ENCODE results near the gene DEFB115. TPM values are rescaled to one million over a fixed set of nuclear protein-coding genes. Genes with fewer than 3 reads are reported as not detected.
A peak's percentile ranks its signal among the peaks of the same experiment; 100 is the strongest.

The DEFB115 gene
- polyA plus RNA-seq (2013, experiment 1 of 2): not detected
- not detected for polyA plus RNA-seq (2013, experiment 2 of 2)

DNA sequence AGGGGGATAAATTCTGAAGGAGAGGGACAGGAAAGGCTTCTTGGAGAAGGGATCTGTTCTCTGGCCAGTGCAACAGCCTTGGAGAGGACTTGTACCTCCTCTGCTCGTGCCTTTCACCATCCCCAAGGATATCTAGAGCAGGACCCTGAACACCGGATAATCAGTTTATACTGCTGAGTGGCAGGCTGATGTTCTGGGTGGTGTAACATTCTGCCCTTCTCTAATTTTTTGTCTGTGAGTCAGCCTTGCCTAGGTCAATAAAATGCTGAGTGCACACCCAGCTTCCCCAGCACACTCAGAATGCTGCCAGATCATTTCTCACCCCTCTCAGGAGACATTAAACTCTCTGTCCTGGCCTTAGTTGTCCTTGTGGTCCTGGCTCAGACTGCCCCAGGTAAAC lies at the start of gene DEFB115:
Gene DEFB115, plus strand, starts transcription at position 301 of the 400 bp plus-strand sequence. Its CDS starts 0 bp downstream, at position 301.
- Histone ChIP-seq H3K27ac (ENCODE audit: low read depth, low read length) (no peak within 1 kb of the TSS), H3K79me1 (ENCODE audit: low read length) (no peaks in the 10 kb centered on the region), H2AK5ac (ENCODE audit: low read length) (no peak within 1 kb of the TSS), H3K23ac (ENCODE audit: low read length) (no peak within 1 kb of the TSS), H3K4me1 (ENCODE audit: control insufficient read depth, low read depth, low read length) (no peaks in the 10 kb centered on the region), H3K4me3 (ENCODE audit: low read length) (no peak within 1 kb of the TSS), H3K4ac (ENCODE audit: low read depth, low read length) (no peak within 1 kb of the TSS), H4K5ac (ENCODE audit: low read length) (no peak within 1 kb of the TSS), H3K36me3 (ENCODE audit: control insufficient read depth, insufficient read depth, low read length) (no peaks in the 10 kb centered on the region), H2BK120ac (ENCODE audit: low read depth, low read length) (no peak within 1 kb of the TSS), H3K79me2 (ENCODE audit: control insufficient read depth, insufficient read depth, low read length) (no peaks in the 10 kb centered on the region), H3K4me2 (ENCODE audit: low read length) (no peak within 1 kb of the TSS), H3K56ac (ENCODE audit: low read length) (no peak within 1 kb of the TSS), H3K27me3 (ENCODE audit: insufficient read depth, low read length, poor library complexity) (no peaks in the 10 kb centered on the region), H3K9ac (ENCODE audit: low read length) (no peak within 1 kb of the TSS), H2BK15ac (replicated peaks; ENCODE audit: low read depth) (no peak within 1 kb of the TSS), H4K8ac (ENCODE audit: low read depth, low read length) (no peak within 1 kb of the TSS), H3K18ac (ENCODE audit: low read length) (no peak within 1 kb of the TSS), H2BK5ac (ENCODE audit: low read length) (no peak within 1 kb of the TSS)
- DNase-seq: no peak
- no CpG with 5 or more reads among the region's 2 CpGs for WGBS (ENCODE audit: extremely low coverage, insufficient coverage, low lambda C conversion rate)

DNA sequence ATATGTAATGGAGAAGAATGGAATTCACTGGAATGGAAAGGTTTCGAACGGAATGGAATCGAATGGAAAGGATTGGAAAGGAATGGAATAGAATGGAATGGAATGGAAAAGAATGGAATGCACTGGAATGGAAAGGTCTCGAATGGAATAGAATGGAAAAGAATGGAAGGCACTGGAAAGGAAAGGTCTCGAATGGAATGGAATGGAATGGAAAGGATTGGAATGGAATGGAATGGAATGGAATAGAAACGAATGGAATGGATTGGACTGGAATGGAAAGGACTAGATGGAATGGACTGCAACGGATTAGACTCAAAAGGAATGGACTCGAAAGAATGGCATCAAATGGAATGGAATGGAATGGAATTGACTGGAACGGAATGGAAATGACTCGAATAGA lies 20.5 kb upstream of the DEFB115 start:
- WGBS (ENCODE audit: extremely low coverage, insufficient coverage, low lambda C conversion rate): 100% methylated on average over 6 of the region's 10 CpGs
- H2BK5ac ChIP-seq (ENCODE audit: low read length): no peak overlapping the region
- H3K4ac ChIP-seq (ENCODE audit: low read depth, low read length): no peak overlapping the region
- no peaks in the 10 kb centered on the region for H3K27me3 ChIP-seq (ENCODE audit: insufficient read depth, low read length, poor library complexity)
- no peak overlapping the region for H4K5ac ChIP-seq (ENCODE audit: low read length)
- H3K18ac ChIP-seq (ENCODE audit: low read length): no peak overlapping the region
- no peak overlapping the region for H2BK15ac ChIP-seq (replicated peaks; ENCODE audit: low read depth)
- H3K79me2 ChIP-seq (ENCODE audit: control insufficient read depth, insufficient read depth, low read length): no peaks in the 10 kb centered on the region
- DNase-seq: no peak
- H3K4me1 ChIP-seq (ENCODE audit: control insufficient read depth, low read depth, low read length): no peaks in the 10 kb centered on the region
- H2AK5ac ChIP-seq (ENCODE audit: low read length): no peak overlapping the region
- no peak overlapping the region for H2BK120ac ChIP-seq (ENCODE audit: low read depth, low read length)
- H3K9ac ChIP-seq (ENCODE audit: low read length): no peak overlapping the region
- H3K4me2 ChIP-seq (ENCODE audit: low read length): no peak overlapping the region
- H3K36me3 ChIP-seq (ENCODE audit: control insufficient read depth, insufficient read depth, low read length): no peaks in the 10 kb centered on the region
- no peak overlapping the region for H3K56ac ChIP-seq (ENCODE audit: low read length)
- H3K4me3 ChIP-seq (ENCODE audit: low read length): no peak overlapping the region
- H3K27ac ChIP-seq (ENCODE audit: low read depth, low read length): no peak overlapping the region
- no peak overlapping the region for H3K23ac ChIP-seq (ENCODE audit: low read length)
- no peaks in the 10 kb centered on the region for H3K79me1 ChIP-seq (ENCODE audit: low read length)
- no peak overlapping the region for H4K8ac ChIP-seq (ENCODE audit: low read depth, low read length)

GRCh38 chr20:31237763-31238162 lies 19.7 kb upstream of the DEFB115 start:
- no peak overlapping the region for H4K5ac ChIP-seq (ENCODE audit: low read length)
- no peak overlapping the region for H2AK5ac ChIP-seq (ENCODE audit: low read length)
- H3K27me3 ChIP-seq (ENCODE audit: insufficient read depth, low read length, poor library complexity): no peaks in the 10 kb centered on the region
- H3K18ac ChIP-seq (ENCODE audit: low read length): no peak overlapping the region
- H3K4me1 ChIP-seq (ENCODE audit: control insufficient read depth, low read depth, low read length): no peaks in the 10 kb centered on the region
- H3K23ac ChIP-seq (ENCODE audit: low read length): no peak overlapping the region
- no peak overlapping the region for H3K9ac ChIP-seq (ENCODE audit: low read length)
- no peak overlapping the region for H4K8ac ChIP-seq (ENCODE audit: low read depth, low read length)
- no peak overlapping the region for H2BK15ac ChIP-seq (replicated peaks; ENCODE audit: low read depth)
- H3K79me2 ChIP-seq (ENCODE audit: control insufficient read depth, insufficient read depth, low read length): no peaks in the 10 kb centered on the region
- H3K4ac ChIP-seq (ENCODE audit: low read depth, low read length): no peak overlapping the region
- no peak overlapping the region for H2BK5ac ChIP-seq (ENCODE audit: low read length)
- H3K27ac ChIP-seq (ENCODE audit: low read depth, low read length): no peak overlapping the region
- no peak overlapping the region for H3K4me2 ChIP-seq (ENCODE audit: low read length)
- WGBS (ENCODE audit: extremely low coverage, insufficient coverage, low lambda C conversion rate): 73% methylated on average over 3 of the region's 6 CpGs
- no peaks in the 10 kb centered on the region for H3K79me1 ChIP-seq (ENCODE audit: low read length)
- no peak for DNase-seq
- H3K56ac ChIP-seq (ENCODE audit: low read length): no peak overlapping the region
- H3K4me3 ChIP-seq (ENCODE audit: low read length): no peak overlapping the region
- no peaks in the 10 kb centered on the region for H3K36me3 ChIP-seq (ENCODE audit: control insufficient read depth, insufficient read depth, low read length)
- H2BK120ac ChIP-seq (ENCODE audit: low read depth, low read length): no peak overlapping the region

GRCh38 chr20:31239139-31239538 lies 18.3 kb upstream of the DEFB115 start:
- H2BK5ac ChIP-seq (ENCODE audit: low read length): no peak overlapping the region
- H3K56ac ChIP-seq (ENCODE audit: low read length): no peak overlapping the region
- no peaks in the 10 kb centered on the region for H3K27me3 ChIP-seq (ENCODE audit: insufficient read depth, low read length, poor library complexity)
- H4K5ac ChIP-seq (ENCODE audit: low read length): no peak overlapping the region
- H3K27ac ChIP-seq (ENCODE audit: low read depth, low read length): no peak overlapping the region
- 100% methylated on average over 6 of the region's 8 CpGs for WGBS (ENCODE audit: extremely low coverage, insufficient coverage, low lambda C conversion rate)
- no peak overlapping the region for H2BK120ac ChIP-seq (ENCODE audit: low read depth, low read length)
- no peaks in the 10 kb centered on the region for H3K4me1 ChIP-seq (ENCODE audit: control insufficient read depth, low read depth, low read length)
- H3K4me3 ChIP-seq (ENCODE audit: low read length): no peak overlapping the region
- no peak for DNase-seq
- H3K79me1 ChIP-seq (ENCODE audit: low read length): no peaks in the 10 kb centered on the region
- no peak overlapping the region for H3K4me2 ChIP-seq (ENCODE audit: low read length)
- H3K18ac ChIP-seq (ENCODE audit: low read length): no peak overlapping the region
- no peaks in the 10 kb centered on the region for H3K36me3 ChIP-seq (ENCODE audit: control insufficient read depth, insufficient read depth, low read length)
- H3K4ac ChIP-seq (ENCODE audit: low read depth, low read length): no peak overlapping the region
- H3K9ac ChIP-seq (ENCODE audit: low read length): no peak overlapping the region
- H3K23ac ChIP-seq (ENCODE audit: low read length): no peak overlapping the region
- no peak overlapping the region for H4K8ac ChIP-seq (ENCODE audit: low read depth, low read length)
- no peak overlapping the region for H2BK15ac ChIP-seq (replicated peaks; ENCODE audit: low read depth)
- no peak overlapping the region for H2AK5ac ChIP-seq (ENCODE audit: low read length)
- no peaks in the 10 kb centered on the region for H3K79me2 ChIP-seq (ENCODE audit: control insufficient read depth, insufficient read depth, low read length)

- H2BK5ac ChIP-seq (ENCODE audit: low read length): no peak overlapping the region
- H4K8ac ChIP-seq (ENCODE audit: low read depth, low read length): no peak overlapping the region
- no peak overlapping the region for H3K18ac ChIP-seq (ENCODE audit: low read length)
- no peaks in the 10 kb centered on the region for H3K79me1 ChIP-seq (ENCODE audit: low read length)
- WGBS (ENCODE audit: extremely low coverage, insufficient coverage, low lambda C conversion rate): no CpG with 5 or more reads among the region's 3 CpGs
- no peak overlapping the region for H3K23ac ChIP-seq (ENCODE audit: low read length)
- H3K4me2 ChIP-seq (ENCODE audit: low read length): no peak overlapping the region
- no peaks in the 10 kb centered on the region for H3K27me3 ChIP-seq (ENCODE audit: insufficient read depth, low read length, poor library complexity)
- H3K4me1 ChIP-seq (ENCODE audit: control insufficient read depth, low read depth, low read length): no peaks in the 10 kb centered on the region
- H2BK120ac ChIP-seq (ENCODE audit: low read depth, low read length): no peak overlapping the region
- no peak overlapping the region for H4K5ac ChIP-seq (ENCODE audit: low read length)
- no peak for DNase-seq
- H2BK15ac ChIP-seq (replicated peaks; ENCODE audit: low read depth): no peak overlapping the region
- no peak overlapping the region for H3K9ac ChIP-seq (ENCODE audit: low read length)
- H3K36me3 ChIP-seq (ENCODE audit: control insufficient read depth, insufficient read depth, low read length): no peaks in the 10 kb centered on the region
- H2AK5ac ChIP-seq (ENCODE audit: low read length): no peak overlapping the region
- no peak overlapping the region for H3K27ac ChIP-seq (ENCODE audit: low read depth, low read length)
- H3K79me2 ChIP-seq (ENCODE audit: control insufficient read depth, insufficient read depth, low read length): no peaks in the 10 kb centered on the region
- H3K56ac ChIP-seq (ENCODE audit: low read length): no peak overlapping the region
- H3K4ac ChIP-seq (ENCODE audit: low read depth, low read length): no peak overlapping the region
- H3K4me3 ChIP-seq (ENCODE audit: low read length): no peak overlapping the region
These were observed 505 bp upstream of the DEFB115 start for GRCh38 chr20:31256959-31257358.

GRCh38 chr20:31260326-31260932 lies 3.0 kb downstream of the DEFB115 start:
- H3K56ac ChIP-seq (ENCODE audit: low read length): no peak overlapping the region
- H3K36me3 ChIP-seq (ENCODE audit: control insufficient read depth, insufficient read depth, low read length): no peaks in the 10 kb centered on the region
- no peak overlapping the region for H3K4me3 ChIP-seq (ENCODE audit: low read length)
- no peak overlapping the region for H2AK5ac ChIP-seq (ENCODE audit: low read length)
- no CpG with 5 or more reads among the region's 6 CpGs for WGBS (ENCODE audit: extremely low coverage, insufficient coverage, low lambda C conversion rate)
- H3K4me1 ChIP-seq (ENCODE audit: control insufficient read depth, low read depth, low read length): no peaks in the 10 kb centered on the region
- no peak overlapping the region for H4K8ac ChIP-seq (ENCODE audit: low read depth, low read length)
- H3K4ac ChIP-seq (ENCODE audit: low read depth, low read length): no peak overlapping the region
- H3K4me2 ChIP-seq (ENCODE audit: low read length): no peak overlapping the region
- H3K79me2 ChIP-seq (ENCODE audit: control insufficient read depth, insufficient read depth, low read length): no peaks in the 10 kb centered on the region
- no peak overlapping the region for H2BK15ac ChIP-seq (replicated peaks; ENCODE audit: low read depth)
- no peak overlapping the region for H3K23ac ChIP-seq (ENCODE audit: low read length)
- no peak overlapping the region for H3K18ac ChIP-seq (ENCODE audit: low read length)
- H3K27me3 ChIP-seq (ENCODE audit: insufficient read depth, low read length, poor library complexity): no peaks in the 10 kb centered on the region
- no peak overlapping the region for H2BK120ac ChIP-seq (ENCODE audit: low read depth, low read length)
- DNase-seq: peak; percentile 11
- H4K5ac ChIP-seq (ENCODE audit: low read length): no peak overlapping the region
- H3K9ac ChIP-seq (ENCODE audit: low read length): no peak overlapping the region
- no peak overlapping the region for H3K27ac ChIP-seq (ENCODE audit: low read depth, low read length)
- H2BK5ac ChIP-seq (ENCODE audit: low read length): no peak overlapping the region
- H3K79me1 ChIP-seq (ENCODE audit: low read length): no peaks in the 10 kb centered on the region
